ENCODE data around the gene SDR42E2. TPM values are rescaled to one million over a fixed set of nuclear protein-coding genes. Genes with fewer than 3 reads are reported as not detected.

Gene SDR42E2
- total RNA-seq, 1 experiment from 2014 or later = 0.05 TPM

Other genes starting within 250 kb of the SDR42E2 start
- 248 TPM for gene UQCRC2, start 209.1 kb upstream of the SDR42E2 start, total RNA-seq (2021; ENCODE audit: unreplicated experiment)
- not detected for gene PDZD9, start 161.4 kb upstream of the SDR42E2 start, total RNA-seq (2021; ENCODE audit: unreplicated experiment)
- gene MOSMO, start 154.4 kb upstream of the SDR42E2 start, total RNA-seq (2021; ENCODE audit: unreplicated experiment) = 20.6 TPM
- not detected for gene VWA3A, start 70.0 kb upstream of the SDR42E2 start, total RNA-seq (2021; ENCODE audit: unreplicated experiment)
- gene EEF2K, start 43.8 kb downstream of the SDR42E2 start, total RNA-seq (2021; ENCODE audit: unreplicated experiment) = 15.0 TPM
- 45.2 TPM for gene POLR3E, start 134.9 kb downstream of the SDR42E2 start, total RNA-seq (2021; ENCODE audit: unreplicated experiment)
- 35.7 TPM for gene CDR2, start 212.1 kb downstream of the SDR42E2 start, total RNA-seq (2021; ENCODE audit: unreplicated experiment)